Activated CD4-positive, alpha-beta T cell treated with anti-CD3 and anti-CD28 coated beads for 4 hours (primary cell): Measurements from ENCODE around the gene SLC6A19.

Source experiments
- DNase-seq, 2 donors: peaks; one replicate each; pipeline ENCODE4 v3.0.0-alpha.2; 2020

The SLC6A19 gene

GRCh38 chr5:1270933-1271914 is 69.8 kb downstream of the SLC6A19 start:
- no peak for DNase-seq

- no peak for DNase-seq
These were observed 70.8 kb downstream of the SLC6A19 start for GRCh38 chr5:1272201-1272600.

GRCh38 chr5:1273745-1274144 is 72.3 kb downstream of the SLC6A19 start:
- no peak for DNase-seq

GRCh38 chr5:1274471-1274870 is 73.1 kb downstream of the SLC6A19 start:
- DNase-seq = no peak
